HG03280 (cell line): ENCODE data around the gene MGME1.
A peak's percentile ranks its signal among the peaks of the same experiment; 100 is the strongest.

Experiments used
- ATAC-seq: cut with Tn5 transposase; IDR thresholded peaks from one replicate; pipeline ENCODE4 v1.9.1; 2021; ENCODE audit warnings: mild to moderate bottlenecking, moderate library complexity; ENCODE audit not compliant: unreplicated experiment

The MGME1 gene

DNA sequence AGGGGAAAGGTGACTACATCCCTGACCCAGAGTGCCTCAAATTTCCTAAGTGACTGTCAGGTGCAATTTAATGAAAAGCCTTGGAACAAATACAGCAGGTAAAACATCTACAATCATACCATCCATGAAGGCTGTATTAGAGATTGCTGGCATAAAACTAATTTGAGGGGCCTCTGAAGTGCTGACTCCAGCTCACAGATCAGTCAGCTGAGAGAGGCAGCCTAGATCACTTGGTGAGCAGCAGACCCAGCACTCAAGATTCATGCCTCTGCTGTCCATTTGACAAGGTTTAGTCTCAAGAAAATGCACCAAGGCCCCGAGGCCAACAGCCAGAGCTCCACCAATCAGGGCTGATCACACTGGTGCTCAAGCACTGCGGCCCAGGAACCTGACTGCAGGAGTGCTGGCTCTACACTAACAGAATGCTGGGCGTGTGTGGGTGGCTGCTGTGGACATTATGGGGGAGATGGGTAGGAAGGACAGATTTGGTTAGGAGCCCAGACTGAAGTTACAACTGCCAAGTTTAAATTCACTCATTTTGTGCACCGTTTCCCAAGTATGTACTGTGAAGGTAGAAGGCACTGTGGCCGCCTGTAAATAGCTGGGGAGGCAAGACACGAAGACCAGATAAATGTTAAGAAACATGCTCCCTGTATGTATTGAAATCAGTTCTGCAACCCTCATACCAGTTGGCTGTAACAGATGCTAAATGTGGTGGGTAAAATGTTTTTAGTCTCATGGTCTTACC is 28.4 kb upstream of the MGME1 start:
- ATAC-seq, result no peak

GRCh38 chr20:17941087-17941825 is 27.6 kb upstream of the MGME1 start:
- ATAC-seq, result no peak

GRCh38 chr20:17941826-17942196 is 27.0 kb upstream of the MGME1 start:
- ATAC-seq, result no peak

DNA sequence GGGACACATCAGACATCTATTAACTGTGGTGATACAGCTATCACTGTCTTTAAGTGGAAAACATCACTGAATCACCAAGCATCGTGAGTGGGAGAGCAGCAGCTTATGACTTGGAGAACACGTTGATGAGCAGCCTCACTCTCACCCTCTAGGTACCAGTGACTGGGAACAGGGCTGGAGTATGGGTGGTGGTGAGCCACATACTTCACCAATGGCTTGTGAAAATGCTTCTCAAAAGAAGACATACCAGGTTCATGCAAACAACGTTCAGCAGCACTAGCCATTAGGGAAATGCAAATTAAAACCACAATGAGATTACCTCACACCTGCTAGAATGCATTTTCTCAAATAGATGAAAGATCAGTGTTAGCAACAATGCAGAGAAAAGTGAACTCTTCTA is 25.5 kb upstream of the MGME1 start:
- peak; percentile 76 for ATAC-seq

DNA sequence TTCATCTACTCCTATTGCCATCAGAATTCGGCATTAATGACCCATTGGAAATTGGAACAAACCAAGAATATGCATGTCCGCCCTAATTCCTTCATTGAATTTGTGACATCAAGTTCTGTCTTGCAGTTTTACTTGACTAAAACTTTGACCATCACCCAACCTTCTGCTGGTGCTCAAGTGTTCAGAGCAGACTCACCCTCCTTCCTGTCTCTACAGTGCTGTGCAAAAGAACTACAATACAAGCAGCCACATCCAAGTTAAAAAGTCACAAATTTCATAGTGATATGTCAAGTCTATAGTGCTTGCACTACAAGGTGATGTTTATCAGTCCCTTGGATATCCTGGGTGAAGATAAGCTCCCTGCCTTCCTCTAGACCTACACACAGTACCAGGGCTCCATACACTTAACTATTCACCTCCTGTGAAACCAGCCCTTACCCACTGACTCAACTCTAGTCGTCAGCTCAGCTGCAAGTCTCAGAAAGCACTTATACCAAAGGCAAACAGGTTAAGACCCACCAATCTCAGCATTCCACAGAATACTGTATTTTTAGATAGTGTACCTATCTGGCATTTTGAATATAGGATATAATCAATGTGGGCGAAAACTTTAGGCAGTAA is 23.9 kb upstream of the MGME1 start:
- ATAC-seq, result no peak

- no peak for ATAC-seq
Observed at GRCh38 chr20:17946040-17946439, 22.8 kb upstream of the MGME1 start.

GRCh38 chr20:17946572-17947473 is 22.0 kb upstream of the MGME1 start:
- ATAC-seq, result no peak

DNA sequence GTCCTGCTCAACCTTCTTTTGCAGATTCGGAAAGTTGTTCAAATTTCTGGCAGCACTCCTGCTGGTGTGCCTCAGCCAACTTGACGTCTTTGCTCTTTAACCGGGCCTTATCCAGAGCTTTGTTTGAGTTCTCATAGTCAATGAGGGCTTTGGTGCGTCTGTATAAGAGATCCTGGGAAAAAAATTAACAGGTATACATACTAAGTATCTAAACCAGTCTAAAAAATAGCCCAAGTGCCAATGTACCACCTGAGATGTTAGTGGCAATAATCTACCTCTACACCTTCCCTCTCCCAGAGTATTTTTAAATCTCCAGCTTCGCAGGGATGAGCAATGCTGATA is 21.4 kb upstream of the MGME1 start:
- no peak for ATAC-seq

- no peak for ATAC-seq
Observed at GRCh38 chr20:17948442-17948841, 20.4 kb upstream of the MGME1 start.

DNA sequence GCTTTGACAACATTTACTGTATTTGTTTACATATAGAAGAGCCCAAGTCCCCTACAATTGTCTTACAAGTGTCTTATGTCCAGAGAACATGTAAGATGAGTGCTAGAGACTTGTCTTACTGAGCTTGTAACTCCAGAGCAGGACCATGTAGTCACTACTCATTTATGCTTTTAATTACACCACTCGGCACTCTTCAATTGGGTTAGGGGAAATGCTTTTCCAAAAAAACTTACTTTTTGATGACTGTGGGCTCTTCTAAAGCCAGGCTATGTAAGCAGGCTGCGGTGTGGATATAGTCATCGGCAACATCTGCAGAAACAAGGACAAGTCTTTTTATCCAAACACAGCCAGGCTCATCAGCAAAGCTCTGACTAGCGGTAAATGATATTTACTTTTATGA is 18.9 kb upstream of the MGME1 start:
- ATAC-seq, result no peak

GRCh38 chr20:17950670-17951069 is 18.1 kb upstream of the MGME1 start:
- no peak for ATAC-seq

DNA sequence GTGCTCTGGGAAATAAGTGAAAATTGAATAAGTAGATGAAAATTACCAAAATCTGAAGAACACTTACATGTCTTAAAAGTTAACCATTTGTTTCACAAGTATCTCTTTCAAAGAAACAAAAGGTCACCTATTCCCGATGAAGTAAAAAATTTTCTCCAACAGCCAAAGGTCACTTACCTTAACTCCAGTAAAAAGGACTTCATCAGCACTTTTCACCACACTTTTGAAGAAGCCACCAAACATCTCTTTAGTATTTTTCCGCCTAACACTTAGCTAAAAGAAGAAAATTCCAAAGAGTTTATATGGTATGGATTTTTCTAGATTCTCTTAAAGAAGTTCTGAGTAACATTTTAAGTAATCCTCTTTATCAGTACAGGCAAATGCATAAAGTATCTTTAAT is 17.5 kb upstream of the MGME1 start:
- ATAC-seq, result no peak

DNA sequence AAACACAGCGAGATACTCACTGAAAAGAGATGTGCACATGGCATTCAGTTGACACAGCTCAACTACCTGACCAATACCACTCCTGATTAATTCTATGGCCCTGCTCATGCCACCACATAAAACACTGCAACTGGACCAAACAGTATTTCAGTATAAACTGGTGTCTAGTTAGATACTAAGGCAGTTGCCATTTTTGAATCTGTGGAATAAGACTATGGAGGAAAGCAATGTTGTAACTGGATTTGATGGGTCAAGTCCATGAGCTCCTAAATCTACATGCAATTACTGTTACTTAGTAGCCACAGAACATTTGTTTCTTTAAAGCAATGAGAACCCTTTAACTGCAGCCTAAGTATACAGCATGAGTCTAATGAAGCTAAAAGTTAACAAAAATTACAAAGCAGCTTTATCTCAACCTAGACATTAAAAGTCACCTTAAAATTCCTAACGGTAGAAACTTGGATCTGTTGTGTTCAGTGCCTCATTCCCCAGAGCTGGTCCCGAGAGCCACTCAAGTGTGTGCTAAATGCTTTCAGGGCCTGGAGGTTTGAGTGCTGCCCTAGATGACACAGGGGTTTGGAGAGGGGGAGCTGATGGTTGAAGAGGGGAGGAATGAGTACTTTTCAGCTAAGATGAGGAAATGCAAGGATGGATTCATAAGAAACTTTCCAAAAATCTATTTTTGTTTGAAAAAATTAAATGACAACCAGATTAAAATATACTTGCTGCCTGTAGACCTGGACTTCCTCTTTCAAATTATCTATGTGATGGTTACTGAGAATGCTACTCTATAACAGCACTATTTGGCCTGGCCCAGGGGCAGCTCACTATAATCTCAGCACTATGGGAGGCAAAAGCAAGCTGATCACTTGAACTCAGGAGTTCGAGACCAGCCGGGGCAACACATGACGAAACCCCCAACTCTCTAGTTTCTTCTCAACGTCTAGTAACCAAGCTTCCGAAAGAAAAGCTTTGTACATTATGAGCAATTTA is 15.8 kb upstream of the MGME1 start:
- no peak for ATAC-seq

DNA sequence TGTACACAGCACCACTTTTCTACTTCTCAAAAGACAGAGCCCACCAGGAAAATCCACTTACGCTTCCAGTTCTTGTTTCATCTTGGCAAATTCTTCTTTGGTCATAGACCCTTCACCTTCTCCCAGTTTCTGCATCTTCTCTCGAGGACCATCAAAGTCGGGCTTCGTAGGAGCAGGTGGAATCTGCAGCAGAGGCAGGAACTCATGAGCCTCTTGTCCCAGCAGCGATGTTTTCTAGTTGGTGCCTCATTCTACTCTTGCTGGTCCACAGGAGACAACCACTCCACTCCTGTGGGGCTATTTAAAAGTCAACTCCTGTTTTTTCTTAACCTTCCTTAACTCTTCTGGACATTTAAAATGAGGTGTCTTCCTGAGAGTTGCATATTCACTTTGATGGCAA is 14.9 kb upstream of the MGME1 start:
- no peak for ATAC-seq

DNA sequence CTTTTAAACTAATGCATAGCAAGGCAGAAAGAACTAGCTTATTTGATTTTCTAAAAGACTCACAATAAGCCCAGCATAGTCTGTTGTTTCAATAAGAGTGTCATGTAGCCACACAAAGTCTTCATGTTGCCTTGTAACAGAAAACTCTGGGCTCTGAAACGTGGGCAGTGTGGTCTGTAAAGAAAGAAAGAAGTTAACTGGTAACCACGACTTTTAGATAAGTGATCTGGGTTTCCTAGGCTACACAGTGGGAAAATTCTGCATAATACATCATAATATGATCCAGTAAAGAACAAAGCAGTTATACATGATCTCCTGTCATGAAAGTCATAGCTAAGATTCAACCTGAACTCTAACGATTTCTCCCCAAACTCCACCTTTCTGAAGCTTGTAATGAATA is 13.5 kb upstream of the MGME1 start:
- ATAC-seq, result no peak

DNA sequence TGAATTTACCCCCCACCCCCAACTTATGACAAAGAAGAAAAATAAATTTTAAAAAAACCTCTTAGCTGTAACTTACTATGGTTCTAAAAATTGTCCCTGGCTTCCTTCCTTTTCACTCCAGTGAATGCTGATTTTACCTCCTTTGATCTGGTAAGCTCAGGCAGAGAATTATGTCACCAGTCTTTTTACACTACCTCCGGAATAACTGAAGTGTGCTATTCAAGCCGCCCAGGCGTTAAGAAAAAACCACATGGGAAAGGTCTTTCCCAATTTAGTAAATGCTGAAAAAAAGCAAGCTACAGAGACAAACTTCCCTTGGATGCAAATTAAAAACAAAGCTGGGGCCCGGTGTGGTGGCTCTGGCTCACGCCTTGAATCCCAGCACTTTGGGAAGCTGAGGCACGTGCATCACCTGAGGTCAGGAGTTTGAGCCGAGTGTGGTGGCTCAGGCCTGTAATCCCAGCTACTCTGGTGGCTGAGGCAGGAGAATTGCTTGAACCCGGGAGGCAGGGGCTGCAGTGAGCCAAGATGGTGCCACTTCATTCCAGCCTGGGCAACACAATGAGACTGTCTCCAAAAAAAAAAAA is 12.6 kb upstream of the MGME1 start:
- ATAC-seq, result no peak

GRCh38 chr20:17957505-17958363 is 11.1 kb upstream of the MGME1 start:
- no peak for ATAC-seq

DNA sequence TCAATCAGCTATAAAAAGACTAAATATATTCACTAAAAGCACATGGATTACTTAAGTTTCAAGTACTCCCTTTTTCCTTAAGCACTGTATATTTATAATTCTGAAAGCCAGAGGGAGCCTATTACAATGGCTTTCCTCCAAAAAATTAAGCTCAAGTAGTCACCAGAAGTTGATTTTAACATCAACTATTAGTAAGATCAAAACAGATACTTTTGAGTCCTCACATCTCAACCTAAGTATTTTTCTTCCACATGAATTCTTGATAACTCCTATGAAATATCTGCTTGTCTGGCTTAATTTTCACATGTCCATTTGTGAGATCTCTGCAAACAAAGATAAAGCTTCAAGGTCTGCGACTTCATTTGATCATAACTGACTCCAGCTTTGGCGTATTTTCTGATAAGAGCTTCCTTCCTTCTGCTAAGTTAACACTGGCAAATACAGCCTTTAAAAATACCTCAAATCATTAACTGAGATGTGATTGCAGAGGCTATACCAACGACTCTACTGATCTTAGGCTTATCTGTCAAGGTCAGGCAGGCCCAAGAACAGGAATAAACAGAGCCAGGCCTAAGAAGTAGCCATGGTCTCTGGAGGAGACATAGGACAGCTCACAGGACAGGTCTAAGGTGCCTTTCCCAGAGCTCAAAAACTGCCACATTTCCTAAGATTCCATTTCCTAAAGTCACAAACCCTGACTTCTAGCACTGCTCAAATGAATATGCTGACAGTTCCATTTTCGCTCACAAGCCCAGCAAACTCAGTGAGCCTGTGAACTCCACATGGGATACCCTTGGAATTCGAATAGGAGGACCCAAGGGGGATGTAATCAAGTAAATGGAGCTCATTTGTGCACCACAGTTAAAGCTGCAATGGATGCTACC is 10.2 kb upstream of the MGME1 start:
- no peak for ATAC-seq
